Upper lobe of left lung (tissue), 6 donors: ENCODE data around the gene UBL4A. TPM values are rescaled to one million over a fixed set of nuclear protein-coding genes. Genes with fewer than 3 reads are reported as not detected.

Experiments
- ATAC-seq, 2 donors: fragments of 200-7000 bp; cut with Tn5 transposase; one replicate each; pipeline ENCODE4 v1.9.1; 2022; ENCODE audit warnings: mild to moderate bottlenecking in 2 of 2, moderate library complexity in 2 of 2; ENCODE audit not compliant: low FRiP score in 2 of 2
- DNase-seq, 2 donors: peaks; one replicate each; pipeline ENCODE4 v3.0.0-alpha.2; 2019 to 2020
- H3K27ac ChIP-seq, 4 donors: fragments of 200-600 bp; sonication (generic); one replicate each; pipeline ENCODE4 v1.5.1; 2016 to 2019
- H3K27me3 ChIP-seq, 4 donors: fragments of 200-600 bp; sonication (generic); one replicate each; pipeline ENCODE4 v1.5.1; 2017 to 2019
- H3K36me3 ChIP-seq, 4 donors: fragments of 200-600 bp; sonication (generic); one replicate each; pipeline ENCODE4 v1.5.1; 2016 to 2019
- H3K4me1 ChIP-seq, 4 donors: fragments of 200-600 bp; sonication (generic); one replicate each; pipeline ENCODE4 v1.5.1; 2018 to 2019
- H3K4me3 ChIP-seq, 4 donors: fragments of 200-600 bp; sonication (generic); one replicate each; pipeline ENCODE4 v1.5.1; 2017 to 2019; ENCODE audit warnings: mild to moderate bottlenecking in 2 of 4, moderate library complexity in 1 of 4
- H3K9me3 ChIP-seq, 4 donors: fragments of 200-600 bp; sonication (generic); one replicate each; pipeline ENCODE4 v1.5.1; 2018 to 2019
- CTCF ChIP-seq, 6 experiments: fragments of 450-650 bp in 4 of 6; fragments of 200-600 bp in 2 of 6; sonication (generic) in 2 of 6; IDR thresholded peaks; one replicate each; pipeline ENCODE4 v1.5.1; 2016 to 2019; ENCODE audit warnings: antibody characterized with exemption in 6 of 6
- EP300 ChIP-seq, 4 donors: sonication (generic); formaldehyde crosslinking; IDR thresholded peaks; one replicate each; pipeline ENCODE4 v1.5.1; 2017; ENCODE audit warnings: antibody characterized with exemption in 4 of 4, control low read depth in 2 of 4
- POLR2A ChIP-seq, 4 donors: fragments of 450-650 bp; IDR thresholded peaks; one replicate each; pipeline ENCODE4 v1.5.1; 2016 to 2017; ENCODE audit warnings: antibody characterized with exemption in 4 of 4, mild to moderate bottlenecking in 2 of 4
- POLR2AphosphoS5 ChIP-seq, 2 donors: sonication (generic); formaldehyde crosslinking; IDR thresholded peaks; one replicate each; pipeline ENCODE4 v1.5.1; 2017; ENCODE audit warnings: antibody characterized with exemption in 2 of 2
- WGBS, 2 donors: methylation state at CpG; one replicate each; pipeline ENCODE4 v1.1.5; 2017 to 2018; 5-methylcytosine and 5-hydroxymethylcytosine counted together
- total RNA-seq, 6 donors: library from RNA; depleted of rRNA in 4 of 6; stranded (reverse); fragments of >200 nt in 4 of 6; gene quantifications; one replicate each; pipeline versions ENCODE4 v1.1.0 to v1.2.1, GENCODE V29; 2016 to 2021
- donor health status: DM: no; HTN: no; CAD: no; lungs with moderate emphysema.
- donor health status: DM: no; HTN: yes; CAD: no; lungs with severe emphysema.

The UBL4A gene
- total RNA-seq, 6 donors from 2014 or later, result 13.6 to 52.2 (median 43.8) TPM

DNA sequence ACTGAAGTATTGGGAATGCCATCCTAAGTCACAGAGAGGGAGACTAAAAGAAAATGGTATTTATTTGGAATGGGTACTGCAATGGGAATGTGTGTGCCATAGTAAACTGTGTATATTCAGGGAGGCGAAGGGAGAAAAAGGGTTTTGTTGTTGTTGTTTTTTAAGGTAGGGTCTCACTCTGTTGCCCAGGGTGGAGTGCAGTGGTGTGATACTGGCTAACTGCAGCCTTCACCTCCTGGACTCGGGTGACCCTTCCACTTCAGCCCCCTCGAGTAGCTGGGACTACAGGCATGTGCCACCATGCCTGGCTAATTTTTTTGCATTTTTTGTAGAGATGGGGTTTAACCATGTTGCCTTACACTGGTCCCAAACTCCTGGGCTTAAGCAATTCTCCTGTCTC, 8.3 kb upstream of the UBL4A start:
- TF ChIP-seq EP300 (IDR thresholded peaks at IDR 0.05) (no peak), POLR2AphosphoS5 (IDR thresholded peaks at IDR 0.05) (no peak), POLR2A (IDR thresholded peaks at IDR 0.05) (no peak), CTCF (IDR thresholded peaks at IDR 0.05) (no peak)
- H3K27ac ChIP-seq, result no peak overlapping the region
- H3K27me3 ChIP-seq, result no peaks in the 10 kb centered on the region

DNA sequence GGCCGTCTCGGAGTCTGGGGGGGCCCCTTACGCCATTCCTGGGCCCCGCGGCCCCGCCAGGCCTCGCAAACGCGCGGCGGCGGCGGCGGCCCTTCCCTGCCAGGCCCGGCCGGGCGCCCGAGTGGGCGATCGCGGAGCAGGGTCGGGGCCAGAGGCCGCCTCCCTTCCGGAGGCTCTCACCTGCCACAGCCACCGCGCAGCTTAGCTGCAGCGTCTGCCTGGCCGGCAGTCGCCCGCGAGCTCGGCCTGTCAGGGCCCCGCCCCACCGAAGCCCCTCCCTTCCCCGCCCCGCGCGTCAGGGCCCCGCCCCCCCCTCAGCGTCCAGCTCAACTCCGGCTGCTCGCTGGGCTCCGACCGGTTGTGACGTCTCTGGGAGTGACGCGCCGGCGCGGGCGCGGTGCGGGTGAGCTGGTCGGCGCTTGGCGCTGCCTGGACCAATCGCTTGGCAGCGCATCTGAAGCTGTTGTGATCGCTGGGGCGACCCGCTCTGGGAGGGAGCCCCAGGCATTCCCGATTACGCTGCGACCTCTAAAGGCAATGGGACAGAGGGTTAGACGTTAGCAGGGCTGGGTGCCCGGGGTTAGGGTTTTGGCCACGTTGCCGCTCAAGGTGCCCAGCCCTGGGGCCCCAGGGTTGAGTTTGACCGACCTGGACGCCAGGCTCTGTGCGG, 4.1 kb upstream of the UBL4A start, which contains the start of gene SLC10A3:
Gene SLC10A3, minus strand, starts transcription at position 216 of the 670 bp plus-strand sequence. CDS start 1,689 bp downstream, outside the sequence.
- peak within 1 kb of the TSS; percentile 22 to 74 (median 60) for H3K4me3 ChIP-seq
- peak; percentile 92 to 95 for ATAC-seq
- 38% methylated on average over 41 of the region's 71 CpGs; no CpG with 5 or more reads in 1 of the 2 donors for WGBS, 2 donors
- H3K27ac ChIP-seq, result peak within 1 kb of the TSS; percentile 88 to 93 (median 92)
- H3K9me3 ChIP-seq, result no peaks in the 10 kb centered on the region
- H3K36me3 ChIP-seq, result peaks cover 0 to 9% (median 2%) of the 10 kb centered on the region in 4 donors
- peak in 3 of 4 donors; percentile 50 to 96 (median 83) for TF ChIP-seq POLR2A (IDR thresholded peaks at IDR 0.05)
- peak; percentile 70 to 85 for TF ChIP-seq POLR2AphosphoS5 (IDR thresholded peaks at IDR 0.05)
- TF ChIP-seq EP300 (IDR thresholded peaks at IDR 0.05), result no peak
- TF ChIP-seq CTCF (IDR thresholded peaks at IDR 0.05), result peak in 1 of 6 experiments; percentile 16
- peaks cover 5 to 40% (median 11%) of the 10 kb centered on the region in 4 donors for H3K4me1 ChIP-seq
- H3K27me3 ChIP-seq, result no peaks in the 10 kb centered on the region
- DNase-seq, result peak; percentile 93 to 98

More for the DNA sequence above, 8.3 kb upstream of the UBL4A start:
- no peak for DNase-seq
- WGBS, 2 donors, result 70 to 86% methylated on average over 3 of the region's 3 CpGs
- no peaks in the 10 kb centered on the region for H3K9me3 ChIP-seq
- peaks cover 0 to 11% (median 0%) of the 10 kb centered on the region in 4 donors for H3K4me1 ChIP-seq
- no peak for ATAC-seq
- H3K36me3 ChIP-seq, result no peaks in the 10 kb centered on the region
- H3K4me3 ChIP-seq, result no peak overlapping the region

DNA sequence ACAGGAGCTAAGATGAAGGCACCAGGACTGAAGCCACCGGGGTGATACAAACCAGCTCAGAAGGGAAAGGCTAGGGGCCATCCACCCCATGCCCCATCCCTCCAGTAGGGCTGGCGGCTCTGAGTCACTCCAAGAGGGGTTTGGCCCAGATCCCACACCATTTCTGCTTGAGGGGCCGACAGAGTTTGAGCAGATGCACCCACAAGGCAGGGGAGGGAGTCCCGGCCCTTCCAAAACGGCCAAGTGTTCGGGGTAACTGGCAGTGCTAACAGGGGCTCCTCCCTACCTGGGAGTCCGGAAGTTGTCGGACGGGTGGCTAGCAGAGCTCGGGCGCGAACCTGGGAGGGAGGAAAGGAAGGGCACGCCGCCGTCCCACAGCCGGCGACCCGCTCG, 3.6 kb upstream of the UBL4A start:
- Histone ChIP-seq H3K27ac (peak overlapping the region; percentile 88 to 93 (median 92)), H3K27me3 (no peaks in the 10 kb centered on the region), H3K36me3 (peaks cover 0 to 9% (median 2%) of the 10 kb centered on the region in 4 donors), H3K9me3 (no peaks in the 10 kb centered on the region), H3K4me1 (peaks cover 5 to 46% (median 16%) of the 10 kb centered on the region in 4 donors), H3K4me3 (peak overlapping the region; percentile 22 to 74 (median 60))
- WGBS, 2 donors, result 0 to 30% methylated on average over 1 to 19 of the region's 19 CpGs
- peak in 1 of 2 donors; percentile 30 for ATAC-seq
- TF ChIP-seq POLR2A (IDR thresholded peaks at IDR 0.05), result no peak
- TF ChIP-seq CTCF (IDR thresholded peaks at IDR 0.05), result no peak
- no peak for TF ChIP-seq EP300 (IDR thresholded peaks at IDR 0.05)
- DNase-seq, result no peak

DNA sequence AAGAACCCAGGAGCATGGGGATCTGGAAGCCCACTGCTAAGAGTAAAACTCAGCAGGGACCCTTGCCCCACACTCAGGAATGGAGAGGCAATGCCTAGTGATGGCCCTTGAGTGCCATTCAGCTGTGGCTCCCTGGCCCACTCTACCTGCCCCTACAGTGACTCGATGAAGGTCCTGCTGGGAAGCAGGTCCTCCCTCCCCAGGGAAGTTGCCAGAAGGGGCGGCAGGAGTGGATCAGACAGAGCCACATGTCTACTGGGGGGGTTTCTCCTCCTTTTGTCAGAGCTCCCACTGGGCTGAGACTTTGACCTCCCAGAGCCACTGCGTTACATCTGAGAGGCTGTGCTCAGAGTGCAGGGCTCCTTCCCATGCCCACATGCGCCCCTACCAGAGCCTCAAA, 2.8 kb upstream of the UBL4A start:
- Histone ChIP-seq H3K27ac (peak overlapping the region in 3 of 4 donors; percentile 88 to 93 (median 90)), H3K9me3 (no peaks in the 10 kb centered on the region), H3K36me3 (peaks cover 0 to 13% (median 2%) of the 10 kb centered on the region in 4 donors), H3K4me1 (peaks cover 5 to 50% (median 17%) of the 10 kb centered on the region in 4 donors), H3K27me3 (no peaks in the 10 kb centered on the region), H3K4me3 (peak overlapping the region in 3 of 4 donors; percentile 52 to 74 (median 67))
- whole genome bisulfite sequencing, 2 donors, result 82% methylated on average over 4 of the region's 4 CpGs; no CpG with 5 or more reads in 1 of the 2 donors
- DNase-seq (no peak), ATAC-seq (no peak)
- TF ChIP-seq CTCF (IDR thresholded peaks at IDR 0.05), result no peak
- no peak for TF ChIP-seq POLR2AphosphoS5 (IDR thresholded peaks at IDR 0.05)
- TF ChIP-seq EP300 (IDR thresholded peaks at IDR 0.05), result no peak
- TF ChIP-seq POLR2A (IDR thresholded peaks at IDR 0.05), result no peak
